Activated CD8-positive, alpha-beta memory T cell treated with anti-CD3 and anti-CD28 coated beads, Interleukin-2, amount 50 U/mL, for 24 hours (primary cell): Measurements from ENCODE around the gene YOD1.
"Not testable (repeated sequence)": the region's sequence is repeated elsewhere in the genome, so short reads cannot be mapped to it uniquely, and the experiment has no call there.

ENCODE experiments used
- DNase-seq: peaks from one replicate; pipeline ENCODE4 v3.0.0-alpha.2; 2020; ENCODE audit errors: extremely low read depth

The YOD1 gene

GRCh38 chr1:207049054-207049453 is 2.0 kb downstream of the YOD1 start:
- no peak for DNase-seq

DNA sequence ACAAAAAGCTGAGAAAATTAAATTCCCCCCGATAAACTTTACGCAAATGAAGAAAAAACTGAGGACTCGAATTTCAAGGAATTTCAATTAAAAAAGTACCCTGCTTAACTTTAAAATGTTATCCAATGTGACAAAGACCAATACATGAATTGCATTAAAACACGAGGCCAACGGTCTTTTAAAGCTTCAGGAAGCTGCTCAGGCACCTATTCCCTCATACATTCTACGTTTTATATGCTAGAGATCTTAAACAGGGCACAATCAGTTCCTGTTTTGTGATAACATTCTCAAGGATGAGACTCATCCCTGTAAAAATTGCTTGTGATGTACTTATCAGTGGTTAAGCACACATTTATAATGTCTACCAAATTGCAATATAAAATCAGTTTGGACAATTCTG is 3.0 kb downstream of the YOD1 start:
- no peak for DNase-seq

GRCh38 chr1:207047505-207047904 is 3.5 kb downstream of the YOD1 start:
- no peak for DNase-seq

DNA sequence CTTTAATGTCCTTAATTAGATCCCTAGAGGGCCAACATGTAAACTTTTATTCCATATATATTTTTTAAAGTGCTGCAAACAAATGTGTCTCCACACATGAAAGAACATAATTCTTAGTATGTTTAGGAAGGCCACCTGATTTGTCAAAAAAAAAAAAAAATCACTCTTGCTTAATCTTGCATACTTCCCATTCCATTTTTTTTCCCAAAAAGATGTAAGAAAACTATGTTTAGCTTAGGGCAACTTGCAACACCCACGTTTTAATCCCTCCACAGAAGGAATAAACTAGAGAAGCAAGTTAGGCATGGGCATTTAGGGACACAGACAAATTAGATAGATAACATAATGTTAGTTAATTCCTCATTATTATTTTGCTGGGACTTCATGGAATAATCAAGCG is 5.6 kb downstream of the YOD1 start:
- no peak for DNase-seq

GRCh38 chr1:207041397-207041796 is 9.6 kb downstream of the YOD1 start:
- DNase-seq: not testable (repeated sequence)

DNA sequence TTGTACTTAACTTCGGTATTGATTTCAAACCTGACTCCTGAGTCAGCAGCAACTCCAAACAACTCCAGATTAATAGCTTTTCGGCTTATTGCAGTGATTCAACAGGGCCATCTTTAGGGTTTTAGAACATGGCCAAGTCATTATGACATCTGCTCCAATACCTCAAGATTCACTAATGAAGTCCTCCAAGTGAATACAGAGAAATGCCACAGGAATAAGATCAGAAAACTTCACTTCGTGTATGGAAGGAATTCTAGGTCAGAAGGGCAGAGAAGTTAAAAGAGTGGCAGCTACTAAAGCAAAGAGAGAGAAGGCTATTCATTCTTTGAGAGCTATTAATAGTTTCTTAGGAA is 10.9 kb downstream of the YOD1 start:
- DNase-seq: no peak

- no peak for DNase-seq
These were observed 11.4 kb downstream of the YOD1 start for GRCh38 chr1:207039380-207040180.

DNA sequence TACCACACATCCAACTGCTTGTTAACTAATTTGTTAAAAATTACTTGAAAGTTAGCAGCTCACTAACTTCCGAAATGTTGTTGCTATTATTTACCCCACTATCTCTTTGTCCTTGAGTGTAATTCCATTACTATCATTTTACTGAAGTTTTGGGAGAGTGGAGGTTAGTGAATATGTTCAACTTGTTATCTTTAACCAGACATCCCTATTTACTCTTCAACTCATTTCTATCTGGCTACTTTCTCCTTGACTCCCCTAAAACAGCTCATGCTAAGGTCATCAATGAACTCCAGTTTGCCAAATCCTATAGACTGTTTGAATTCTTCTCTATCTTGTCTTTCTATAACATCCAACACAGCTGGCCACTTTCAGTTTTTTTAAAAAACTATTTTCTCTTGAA is 14.1 kb downstream of the YOD1 start:
- no peak for DNase-seq

- no peak for DNase-seq
These were observed 15.0 kb downstream of the YOD1 start for GRCh38 chr1:207035877-207036551.

DNA sequence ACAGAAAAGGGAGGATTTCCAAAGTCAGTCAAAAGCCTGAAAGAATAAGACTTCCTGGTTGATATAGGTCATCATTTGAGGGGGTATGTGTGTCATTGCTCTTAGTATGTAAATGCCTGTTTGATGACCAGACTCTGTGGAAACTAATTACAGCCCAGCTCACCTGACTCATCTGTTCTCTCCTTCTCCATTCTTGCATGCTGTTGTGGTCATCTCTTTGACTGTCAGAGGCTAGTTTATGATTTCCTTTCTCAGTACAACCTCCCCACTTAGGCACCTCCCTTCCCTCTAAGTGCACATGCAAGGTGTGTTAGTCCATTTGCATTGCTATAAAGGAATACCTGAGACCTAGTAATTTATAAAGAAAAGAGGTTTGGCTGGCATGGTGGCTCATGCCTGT is 16.0 kb downstream of the YOD1 start:
- no peak for DNase-seq

GRCh38 chr1:207034208-207034607 is 16.8 kb downstream of the YOD1 start:
- DNase-seq: no peak

- DNase-seq: no peak
These were observed 17.7 kb downstream of the YOD1 start for GRCh38 chr1:207033302-207033701.

DNA sequence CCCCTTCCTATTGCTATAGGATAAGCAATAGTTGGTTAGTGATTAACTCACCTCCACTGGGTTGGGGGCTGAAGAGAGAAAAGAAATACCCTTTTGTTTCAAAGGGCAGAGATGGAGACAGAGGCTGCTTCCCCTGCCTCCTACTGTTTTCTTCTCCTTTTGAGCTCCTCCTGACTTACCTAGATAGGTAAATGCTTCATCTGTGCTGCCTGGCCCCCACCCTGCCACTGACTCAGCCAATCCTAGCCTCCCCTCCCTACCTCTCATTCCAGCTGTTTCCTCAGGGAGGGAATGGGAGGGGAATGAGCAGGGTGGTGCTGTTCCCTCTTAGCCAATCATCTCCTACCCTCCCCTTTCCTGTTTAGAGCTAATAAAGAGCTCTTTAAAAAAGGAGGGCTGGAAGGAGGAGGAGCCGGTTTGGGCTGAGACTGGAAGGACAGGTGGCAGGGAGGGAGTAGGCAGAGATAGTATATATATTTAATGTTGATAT is 18.4 kb downstream of the YOD1 start, which contains the start of gene C1orf116:
TSS of gene C1orf116 (minus strand) at position 229 of the 490 bp plus-strand sequence. CDS start 5,158 bp downstream, outside the sequence.
- no peak for DNase-seq

GRCh38 chr1:207031632-207032264 is 19.3 kb downstream of the YOD1 start:
- no peak for DNase-seq

DNA sequence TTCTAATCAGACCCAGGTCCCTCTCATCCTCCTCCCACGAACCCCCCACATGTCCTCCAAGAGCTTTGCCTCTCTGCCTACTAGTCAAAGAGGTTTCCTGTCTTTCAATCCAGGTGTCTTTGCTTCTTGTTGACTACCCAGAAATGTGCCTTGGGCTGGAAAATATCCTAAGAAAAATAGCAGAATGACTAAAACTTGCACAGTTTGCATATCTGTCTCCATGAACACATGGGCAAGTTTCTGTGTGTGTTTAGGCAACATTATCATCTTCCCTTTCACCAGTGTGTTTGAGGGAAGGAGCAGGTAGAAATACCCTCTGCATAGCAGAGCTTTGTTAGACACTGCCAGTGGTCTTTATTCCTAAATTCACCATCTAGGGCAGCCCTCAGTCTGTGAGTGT is 20.0 kb downstream of the YOD1 start:
- no peak for DNase-seq

DNA sequence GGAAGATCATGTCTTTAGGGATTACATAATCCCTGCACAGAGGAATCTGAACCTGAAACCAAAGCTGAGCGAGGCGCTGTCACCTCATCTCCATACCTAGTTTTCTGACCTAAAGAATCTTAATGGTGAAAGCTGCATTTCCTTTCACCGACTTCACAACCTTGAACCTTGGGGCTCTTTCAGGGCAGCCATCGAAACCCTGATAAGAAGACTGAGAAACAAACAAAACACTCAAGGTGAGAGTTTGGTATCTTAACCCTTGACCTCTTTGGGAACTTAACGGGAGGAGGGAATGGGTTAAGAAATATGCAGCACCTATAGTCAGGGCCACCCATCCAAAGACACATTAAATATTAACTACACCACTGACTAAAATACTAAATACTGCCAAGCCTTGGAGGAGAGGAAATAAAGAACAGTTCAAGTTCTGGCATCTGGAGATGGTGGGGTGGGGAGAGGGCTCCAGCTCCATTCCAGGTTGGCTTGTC is 20.4 kb downstream of the YOD1 start:
- no peak for DNase-seq

DNA sequence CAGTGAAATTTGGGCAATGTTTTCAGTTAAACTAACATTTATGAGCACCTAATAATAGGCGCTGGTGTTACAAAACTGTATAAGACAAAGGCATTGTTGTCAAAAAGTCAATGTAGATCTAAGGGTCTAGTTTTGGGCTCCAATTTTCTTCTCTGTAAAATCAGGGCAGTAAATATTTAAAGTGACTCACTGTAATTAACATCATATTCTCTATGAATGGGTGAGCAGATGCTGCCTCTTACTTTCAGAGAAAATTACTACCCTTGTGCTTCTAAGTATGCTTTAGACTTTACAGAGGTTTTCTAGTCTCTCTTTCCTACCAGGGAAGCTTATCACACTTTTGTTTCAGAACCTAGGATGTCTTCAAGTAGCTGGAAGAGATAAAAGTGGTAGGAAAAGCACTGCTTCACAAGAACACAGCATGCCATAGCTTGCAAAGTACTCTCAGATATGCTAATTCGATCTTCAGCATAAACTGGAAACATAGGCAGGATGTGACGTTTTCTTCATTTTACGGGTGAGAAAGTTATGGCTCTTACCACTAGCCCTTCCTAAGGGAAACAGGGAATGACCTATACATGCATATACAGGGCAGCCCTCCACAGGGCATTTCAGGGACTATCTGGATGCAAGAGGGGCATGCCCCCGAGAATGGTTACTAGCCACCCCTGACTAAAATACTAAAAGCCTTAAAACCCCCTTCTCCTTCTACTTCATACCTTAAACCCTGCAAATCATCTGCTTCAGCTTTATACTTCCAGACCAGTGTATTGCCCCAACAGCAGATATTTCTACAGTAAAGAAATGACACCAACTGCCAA is 21.1 kb downstream of the YOD1 start:
- DNase-seq: no peak

DNA sequence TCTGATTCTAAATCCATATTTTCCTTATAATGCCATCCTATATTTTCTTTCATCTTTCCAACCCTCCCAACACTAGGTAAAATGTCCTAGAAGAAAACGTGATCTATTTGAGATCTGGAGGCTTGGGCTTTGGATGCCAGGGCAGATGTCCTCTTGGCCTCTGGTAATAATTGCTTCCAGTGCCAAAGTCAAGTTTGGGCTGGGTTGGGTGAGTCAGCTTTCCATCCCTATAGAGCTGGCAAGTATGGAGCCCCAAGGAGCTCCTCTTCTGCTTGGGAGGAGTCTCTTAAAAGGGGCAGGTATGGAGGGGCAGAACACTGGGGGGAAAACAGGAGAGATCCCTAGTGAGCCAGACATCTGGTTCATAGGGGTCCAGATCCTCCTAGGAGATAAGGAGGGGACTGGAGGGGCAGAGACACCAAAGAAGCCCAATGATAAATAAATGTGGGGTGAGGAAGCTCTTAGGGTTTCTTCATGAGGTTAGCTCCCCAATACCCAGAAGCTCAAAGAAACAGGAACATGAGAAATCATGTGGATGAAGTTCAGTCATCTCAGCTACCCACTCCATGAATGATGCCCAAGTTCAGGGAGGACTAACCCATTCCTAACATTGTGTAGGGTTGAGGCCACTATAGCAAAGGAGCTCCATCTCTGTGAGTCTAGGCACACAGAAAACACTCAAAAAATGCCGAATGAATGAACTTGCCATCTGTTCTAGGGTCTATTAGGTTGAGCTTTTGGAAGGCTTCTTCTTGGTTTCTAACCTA is 21.9 kb downstream of the YOD1 start:
- no peak for DNase-seq

DNA sequence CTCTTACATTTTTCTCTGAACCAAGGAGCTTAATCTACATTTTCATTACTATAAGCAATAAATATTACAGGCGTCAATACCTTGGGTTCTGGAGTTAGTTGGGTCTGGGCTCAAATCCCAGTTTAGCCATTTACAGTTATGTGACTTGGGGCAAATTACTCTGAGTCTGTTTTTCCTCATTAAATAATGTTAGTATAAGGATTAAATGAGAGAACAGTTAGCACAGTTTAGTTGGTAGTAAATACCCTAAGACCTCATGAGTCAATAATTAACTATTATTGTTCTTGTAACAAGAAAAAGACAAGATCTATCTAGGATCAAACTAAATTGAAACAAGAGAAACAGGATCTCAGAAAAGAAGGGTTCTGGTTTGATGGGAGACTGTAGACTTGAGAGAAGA is 23.1 kb downstream of the YOD1 start:
- no peak for DNase-seq

DNA sequence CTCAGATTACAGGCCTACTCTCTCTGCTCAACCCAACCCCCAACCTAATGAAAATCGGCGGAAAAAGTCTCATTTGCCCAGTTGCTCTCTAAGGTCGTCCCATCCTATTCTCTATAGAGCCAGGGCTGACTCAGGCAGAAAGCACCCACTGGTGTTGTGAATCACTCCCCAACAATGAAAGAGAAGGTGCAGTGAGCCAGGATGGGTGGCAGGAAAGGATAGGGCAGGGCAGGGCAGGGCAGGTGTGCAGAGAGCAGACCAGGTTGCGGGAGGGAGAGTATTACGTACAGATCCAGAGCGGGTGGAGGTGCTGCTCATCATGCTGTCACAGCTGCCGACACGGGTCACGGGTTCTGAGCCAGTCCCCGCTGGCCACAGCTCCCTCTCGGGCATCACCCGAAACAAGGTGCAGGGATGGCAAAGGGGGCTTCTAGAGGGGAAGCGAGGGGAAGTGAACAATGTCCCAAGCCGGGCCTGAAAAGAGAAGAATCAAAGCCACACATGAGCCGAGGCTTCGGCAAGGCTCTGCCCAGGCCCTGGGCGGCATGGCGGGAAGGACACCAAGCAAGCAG is 23.7 kb downstream of the YOD1 start:
- DNase-seq: no peak

DNA sequence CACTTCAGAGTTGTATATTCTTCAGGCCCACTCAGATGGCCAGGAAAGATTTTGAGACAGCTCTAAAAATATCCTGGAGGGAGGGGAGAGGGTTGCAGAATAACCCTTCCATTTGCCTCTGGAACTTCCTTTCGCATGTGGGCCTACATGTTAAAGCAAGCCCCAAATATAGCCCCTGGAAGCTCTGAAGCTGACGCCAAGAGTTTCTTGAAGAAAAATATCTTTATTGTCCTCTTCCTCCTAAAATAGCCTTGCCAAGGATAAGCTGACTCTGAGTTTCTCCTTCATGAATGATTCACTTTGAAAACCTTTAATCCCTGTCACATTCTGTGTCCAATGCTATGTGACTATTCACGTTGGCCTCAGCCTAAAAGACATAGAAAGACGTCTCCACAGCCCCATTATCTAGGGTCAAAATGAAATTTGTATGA is 24.9 kb downstream of the YOD1 start:
- DNase-seq: no peak
